GM12875 (cell line): ENCODE results near the gene TYSND1.

ENCODE experiments used
- H3K4me3 ChIP-seq: one replicate; pipeline ENCODE4 v1.5.1; 2011; ENCODE audit warnings: low read depth, low read length, control low read depth
- TF ChIP-seq, protein P1 (sequence below): IDR thresholded peaks from 2 replicates; pipeline ENCODE4 v1.5.1; 2011; ENCODE audit warnings: low read depth, mild to moderate bottlenecking, control low read depth, inconsistent platforms, low read length, moderate library complexity, borderline replicate concordance; ENCODE audit not compliant: insufficient read depth

Gene TYSND1, protein sequence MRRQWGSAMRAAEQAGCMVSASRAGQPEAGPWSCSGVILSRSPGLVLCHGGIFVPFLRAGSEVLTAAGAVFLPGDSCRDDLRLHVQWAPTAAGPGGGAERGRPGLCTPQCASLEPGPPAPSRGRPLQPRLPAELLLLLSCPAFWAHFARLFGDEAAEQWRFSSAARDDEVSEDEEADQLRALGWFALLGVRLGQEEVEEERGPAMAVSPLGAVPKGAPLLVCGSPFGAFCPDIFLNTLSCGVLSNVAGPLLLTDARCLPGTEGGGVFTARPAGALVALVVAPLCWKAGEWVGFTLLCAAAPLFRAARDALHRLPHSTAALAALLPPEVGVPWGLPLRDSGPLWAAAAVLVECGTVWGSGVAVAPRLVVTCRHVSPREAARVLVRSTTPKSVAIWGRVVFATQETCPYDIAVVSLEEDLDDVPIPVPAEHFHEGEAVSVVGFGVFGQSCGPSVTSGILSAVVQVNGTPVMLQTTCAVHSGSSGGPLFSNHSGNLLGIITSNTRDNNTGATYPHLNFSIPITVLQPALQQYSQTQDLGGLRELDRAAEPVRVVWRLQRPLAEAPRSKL

DNA sequence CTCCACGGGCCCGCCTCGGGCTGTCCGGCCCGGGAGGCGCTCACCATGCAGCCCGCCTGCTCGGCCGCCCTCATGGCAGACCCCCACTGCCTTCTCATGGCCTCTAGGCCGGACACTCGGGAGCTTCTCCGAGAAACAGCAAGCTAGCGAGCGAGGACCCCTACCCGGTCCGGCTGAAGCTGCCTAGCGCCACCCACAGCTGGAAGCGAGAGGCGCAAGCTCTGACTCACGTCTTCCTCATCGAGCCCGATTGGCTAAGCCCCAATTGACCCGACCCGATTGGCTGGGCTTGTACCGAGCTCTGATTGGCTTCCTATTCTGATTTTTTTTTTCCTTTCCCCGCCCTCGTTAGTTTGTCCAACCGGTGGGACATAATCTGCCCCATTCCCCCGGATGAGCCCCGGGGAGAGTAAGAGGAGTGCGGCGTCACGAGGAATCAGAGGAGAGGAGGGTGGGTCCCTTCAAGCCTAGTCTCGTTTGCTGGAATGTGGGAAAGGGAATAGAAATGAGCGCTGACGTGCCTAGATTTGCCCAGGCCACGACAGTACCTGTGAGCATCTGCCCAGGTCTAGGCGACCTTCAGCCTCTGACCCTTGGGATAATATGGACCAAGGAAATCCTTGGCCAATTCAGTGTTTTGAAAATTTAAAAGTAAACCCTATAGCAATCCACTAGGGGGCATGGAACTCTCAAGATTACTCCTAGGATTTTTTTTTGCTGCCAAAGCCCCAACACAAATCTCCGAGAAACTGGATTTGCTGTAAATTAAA is at the start of gene TYSND1:
TSS of gene TYSND1 (minus strand) at position 212 of the 770 bp plus-strand sequence. CDS start at position 98, 114 bp downstream.
- peak within 1 kb of the TSS; percentile 96 for H3K4me3 ChIP-seq
- TF ChIP-seq, protein P1, sequence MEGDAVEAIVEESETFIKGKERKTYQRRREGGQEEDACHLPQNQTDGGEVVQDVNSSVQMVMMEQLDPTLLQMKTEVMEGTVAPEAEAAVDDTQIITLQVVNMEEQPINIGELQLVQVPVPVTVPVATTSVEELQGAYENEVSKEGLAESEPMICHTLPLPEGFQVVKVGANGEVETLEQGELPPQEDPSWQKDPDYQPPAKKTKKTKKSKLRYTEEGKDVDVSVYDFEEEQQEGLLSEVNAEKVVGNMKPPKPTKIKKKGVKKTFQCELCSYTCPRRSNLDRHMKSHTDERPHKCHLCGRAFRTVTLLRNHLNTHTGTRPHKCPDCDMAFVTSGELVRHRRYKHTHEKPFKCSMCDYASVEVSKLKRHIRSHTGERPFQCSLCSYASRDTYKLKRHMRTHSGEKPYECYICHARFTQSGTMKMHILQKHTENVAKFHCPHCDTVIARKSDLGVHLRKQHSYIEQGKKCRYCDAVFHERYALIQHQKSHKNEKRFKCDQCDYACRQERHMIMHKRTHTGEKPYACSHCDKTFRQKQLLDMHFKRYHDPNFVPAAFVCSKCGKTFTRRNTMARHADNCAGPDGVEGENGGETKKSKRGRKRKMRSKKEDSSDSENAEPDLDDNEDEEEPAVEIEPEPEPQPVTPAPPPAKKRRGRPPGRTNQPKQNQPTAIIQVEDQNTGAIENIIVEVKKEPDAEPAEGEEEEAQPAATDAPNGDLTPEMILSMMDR, result peak; percentile 90

DNA sequence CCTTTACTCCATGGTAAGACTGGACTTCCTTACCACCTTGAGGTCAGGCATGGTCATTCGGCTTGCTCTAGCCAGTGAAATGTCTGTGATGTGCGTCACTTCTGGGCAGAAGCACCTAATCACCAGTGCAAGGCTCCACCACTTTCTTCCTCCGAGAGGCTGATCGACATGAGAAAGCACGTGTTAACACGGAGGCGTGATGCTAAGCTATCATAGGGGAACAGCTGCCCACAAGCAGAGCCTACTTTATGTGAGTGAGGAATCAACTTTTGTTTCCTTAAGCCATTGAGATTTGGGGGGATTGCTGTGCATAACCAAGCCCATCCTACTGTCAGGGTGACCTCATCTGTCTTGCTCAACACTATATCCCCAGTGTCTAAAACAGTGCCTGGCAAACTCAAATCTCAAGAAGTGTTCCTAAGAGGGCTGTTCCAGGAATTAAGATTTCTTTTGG is 46.9 kb upstream of the TYSND1 start:
- no peak overlapping the region for H3K4me3 ChIP-seq
- TF ChIP-seq, protein P1, result no peak

DNA sequence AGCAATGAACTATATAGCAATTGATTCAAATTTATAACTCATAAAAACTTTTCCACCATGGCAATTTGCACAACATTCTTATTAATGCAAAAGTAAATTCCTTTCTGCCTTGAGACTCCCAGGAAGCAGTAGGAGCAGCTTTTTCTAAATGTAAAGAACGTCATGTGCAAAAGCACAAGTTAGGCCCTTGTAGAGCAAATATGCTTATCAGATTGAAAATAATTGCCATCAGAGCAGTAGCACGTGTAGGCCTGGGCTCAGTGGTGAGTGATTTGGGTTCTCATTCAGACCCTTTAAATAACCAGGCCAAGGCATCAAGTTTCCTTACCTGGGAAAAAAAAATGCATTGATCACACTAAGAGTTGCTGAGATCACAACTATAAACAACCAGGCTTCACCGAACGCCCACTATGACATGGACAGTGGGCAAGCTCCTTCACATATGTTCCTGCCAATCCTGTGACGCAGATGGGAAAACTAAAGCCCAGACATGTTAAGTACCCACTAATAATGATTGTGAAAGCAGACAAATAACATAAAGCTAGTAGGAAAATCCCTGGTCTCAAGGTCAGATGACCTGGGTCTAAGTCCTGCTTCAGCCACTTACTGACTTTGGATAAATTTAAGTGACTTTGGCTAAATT is 45.9 kb upstream of the TYSND1 start:
- TF ChIP-seq, protein P1, result no peak
- no peak overlapping the region for H3K4me3 ChIP-seq

DNA sequence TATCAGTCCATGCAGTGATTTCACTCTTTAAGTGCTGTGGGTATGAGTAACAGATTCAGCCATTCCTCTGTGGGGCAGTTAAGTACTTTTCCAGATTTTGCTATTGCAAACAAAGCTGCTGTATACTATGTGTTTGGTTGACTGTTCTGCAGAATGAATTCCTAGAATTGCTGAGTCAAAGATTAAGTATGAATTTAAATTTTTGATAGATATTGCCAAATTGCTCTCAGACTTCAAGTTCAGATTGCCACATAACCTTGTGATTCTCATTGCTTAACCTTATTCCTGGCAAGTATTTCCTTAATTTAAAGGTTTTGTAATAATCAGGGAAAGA is 45.4 kb upstream of the TYSND1 start:
- no peak overlapping the region for H3K4me3 ChIP-seq
- TF ChIP-seq, protein P1, result no peak

DNA sequence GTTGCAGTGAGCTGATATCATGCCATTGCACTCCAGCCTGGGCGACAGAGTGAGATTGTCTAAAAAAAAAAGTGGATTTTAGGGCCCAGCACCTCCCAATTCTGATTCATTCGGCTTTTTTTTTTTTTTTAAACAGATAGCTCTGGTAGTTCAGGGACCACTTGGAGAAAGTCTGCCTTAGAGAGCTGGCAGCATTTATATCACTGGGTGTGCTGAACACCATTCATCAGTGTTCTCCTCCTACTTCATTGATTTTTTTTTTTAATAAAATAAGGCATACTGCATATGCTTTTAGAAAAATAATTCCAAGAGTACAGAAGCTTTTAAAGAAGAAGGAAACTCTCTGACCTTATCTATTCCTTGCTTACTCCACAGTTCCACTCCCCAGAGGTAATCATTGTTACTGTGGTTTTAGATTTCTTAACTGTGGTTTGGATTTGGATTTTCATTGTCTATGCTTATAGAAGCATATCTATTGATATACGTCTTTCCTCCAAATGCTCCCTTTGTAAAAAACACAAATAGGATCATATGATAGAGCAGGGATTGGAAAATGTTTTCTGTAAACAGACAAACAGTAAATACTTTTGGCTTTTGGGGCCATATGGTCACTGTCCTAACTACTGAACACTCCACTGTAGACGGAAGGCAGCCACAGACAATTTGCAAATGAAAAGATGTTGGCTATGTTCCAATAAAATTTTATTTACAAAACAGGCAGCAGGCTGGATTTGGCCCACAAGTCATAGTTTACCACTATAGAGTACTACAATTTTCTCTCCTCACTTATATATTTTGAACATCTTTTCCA is 44.9 kb upstream of the TYSND1 start:
- H3K4me3 ChIP-seq, result no peak overlapping the region
- TF ChIP-seq, protein P1, result no peak

DNA sequence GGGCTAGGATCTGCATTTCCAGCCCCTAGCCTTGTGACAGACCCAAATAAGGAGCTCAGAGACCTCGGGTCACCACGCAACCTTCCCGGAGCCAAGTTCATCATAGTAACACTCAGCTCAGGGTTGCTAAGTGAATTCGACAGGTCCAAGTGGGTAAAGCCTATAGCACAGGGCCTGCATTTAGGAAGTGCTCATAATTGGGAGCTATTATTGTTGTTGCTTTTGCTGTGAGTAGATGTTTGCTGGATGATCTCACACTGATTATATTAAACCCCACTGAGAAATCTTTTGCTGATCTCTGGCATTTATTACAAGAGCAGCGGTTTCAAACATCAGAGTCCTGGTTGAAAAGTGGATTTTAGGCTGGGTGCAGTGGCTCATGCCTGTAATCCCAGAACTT is 44.1 kb upstream of the TYSND1 start:
- no peak overlapping the region for H3K4me3 ChIP-seq

More for the DNA sequence above, 44.1 kb upstream of the TYSND1 start:
- TF ChIP-seq, protein P1, result no peak
